Breast epithelium (tissue), 4 donors: ENCODE measurements around the gene COG1. TPM values are rescaled to one million over a fixed set of nuclear protein-coding genes. Genes with fewer than 3 reads are reported as not detected.

Experiments used
- DNase-seq, 2 donors: peaks; one replicate each; pipeline ENCODE4 v3.0.0-alpha.2; 2019; ENCODE audit warnings: low spot score in 2 of 2
- H3K27ac ChIP-seq, 2 donors: fragments of 200-600 bp; sonication (generic) in 1 of 2; one replicate each; pipeline ENCODE4 v1.5.1; 2016 to 2019; ENCODE audit warnings: mild to moderate bottlenecking in 1 of 2
- H3K27me3 ChIP-seq, 2 donors: fragments of 200-600 bp; sonication (generic) in 1 of 2; one replicate each; pipeline versions ENCODE4 v1.5.1 to v1.6.0; 2017 to 2019; ENCODE audit warnings: control low read depth in 1 of 2, mild to moderate bottlenecking in 1 of 2
- H3K36me3 ChIP-seq: fragments of 200-600 bp; one replicate; pipeline ENCODE4 v1.5.1; 2019
- H3K4me1 ChIP-seq, 2 donors: fragments of 200-600 bp; sonication (generic); one replicate each; pipeline ENCODE4 v1.5.1; 2016 to 2019; ENCODE audit warnings: control low read depth in 1 of 2
- H3K4me3 ChIP-seq, 3 donors: fragments of 200-600 bp; sonication (generic); 1 replicate in 2 of 3; 2 replicates in 1 of 3; pipeline ENCODE4 v1.5.1; 2016 to 2019; ENCODE audit warnings: mild to moderate bottlenecking in 3 of 3, moderate library complexity in 2 of 3
- H3K9me3 ChIP-seq, 2 donors: fragments of 200-600 bp; sonication (generic) in 1 of 2; one replicate each; pipeline ENCODE4 v1.5.1; 2016 to 2019; ENCODE audit warnings: control low read depth in 1 of 2
- POLR2A ChIP-seq: fragments of 450-650 bp; IDR thresholded peaks from one replicate; pipeline ENCODE4 v1.6.1; 2016; ENCODE audit warnings: antibody characterized with exemption, mild to moderate bottlenecking, moderate library complexity
- POLR2AphosphoS5 ChIP-seq, 3 donors: sonication (generic); formaldehyde crosslinking; IDR thresholded peaks; one replicate each; pipeline ENCODE4 v1.6.1; 2017; ENCODE audit warnings: antibody characterized with exemption in 3 of 3
- intact Hi-C: fragments of 100-400 bp; cut with DNase I; formaldehyde crosslinking; loops from one replicate; pipeline ENCODE4 v1.15.1; 2023; ENCODE audit warnings: low total_unique reads
- total RNA-seq, 3 donors: library from RNA; depleted of rRNA; stranded (reverse); fragments of >200 nt; gene quantifications; one replicate each; pipeline ENCODE4 v1.1.0, GENCODE V29; 2016
- TF ChIP-seq, protein P1 (sequence below), 3 donors: fragments of 450-650 bp; IDR thresholded peaks; one replicate each; pipeline ENCODE4 v1.5.1; 2016 to 2017; ENCODE audit warnings: antibody characterized with exemption in 3 of 3, mild to moderate bottlenecking in 3 of 3, moderate library complexity in 3 of 3

The COG1 gene
- total RNA-seq, 3 donors from 2014 or later: 22.9 to 40.3 (median 36.1) TPM

DNA sequence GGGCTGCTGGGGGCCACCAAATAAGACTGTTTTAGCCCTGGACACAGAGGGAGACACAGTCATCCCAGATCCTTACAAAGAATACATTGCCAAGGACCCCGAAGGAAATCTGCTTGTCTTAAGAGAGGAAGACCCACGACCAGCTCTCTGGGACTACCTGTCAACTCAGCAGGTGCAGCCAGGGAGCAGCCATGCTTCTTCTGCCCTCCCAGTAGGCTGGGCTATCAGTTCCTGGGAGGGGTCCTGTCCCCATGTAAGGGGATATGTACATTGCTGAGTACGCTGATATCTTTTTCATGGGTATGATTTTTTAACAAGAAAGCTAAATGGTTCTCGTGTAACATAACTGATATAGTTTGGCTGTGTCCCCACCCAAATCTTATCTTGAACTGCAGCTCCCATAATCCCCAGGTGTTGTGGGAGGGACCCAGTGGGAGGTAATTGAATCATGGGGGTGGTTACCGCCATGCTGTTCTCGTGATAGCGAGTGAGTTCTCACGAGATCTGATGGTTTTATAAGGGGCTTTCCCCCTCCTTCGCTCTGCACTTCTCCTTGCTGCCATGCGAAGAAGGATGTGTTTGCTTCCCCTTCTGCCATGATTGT is 16.8 kb upstream of the COG1 start:
- no peaks in the 10 kb centered on the region for H3K4me1 ChIP-seq
- H3K9me3 ChIP-seq: no peaks in the 10 kb centered on the region
- no peaks in the 10 kb centered on the region for H3K36me3 ChIP-seq
- H3K4me3 ChIP-seq: no peak overlapping the region
- no peak overlapping the region for H3K27ac ChIP-seq
- intact Hi-C loops: no loop called here
- no peaks in the 10 kb centered on the region for H3K27me3 ChIP-seq
- no peak for TF ChIP-seq POLR2AphosphoS5 (IDR thresholded peaks at IDR 0.05)
- TF ChIP-seq, protein P1, sequence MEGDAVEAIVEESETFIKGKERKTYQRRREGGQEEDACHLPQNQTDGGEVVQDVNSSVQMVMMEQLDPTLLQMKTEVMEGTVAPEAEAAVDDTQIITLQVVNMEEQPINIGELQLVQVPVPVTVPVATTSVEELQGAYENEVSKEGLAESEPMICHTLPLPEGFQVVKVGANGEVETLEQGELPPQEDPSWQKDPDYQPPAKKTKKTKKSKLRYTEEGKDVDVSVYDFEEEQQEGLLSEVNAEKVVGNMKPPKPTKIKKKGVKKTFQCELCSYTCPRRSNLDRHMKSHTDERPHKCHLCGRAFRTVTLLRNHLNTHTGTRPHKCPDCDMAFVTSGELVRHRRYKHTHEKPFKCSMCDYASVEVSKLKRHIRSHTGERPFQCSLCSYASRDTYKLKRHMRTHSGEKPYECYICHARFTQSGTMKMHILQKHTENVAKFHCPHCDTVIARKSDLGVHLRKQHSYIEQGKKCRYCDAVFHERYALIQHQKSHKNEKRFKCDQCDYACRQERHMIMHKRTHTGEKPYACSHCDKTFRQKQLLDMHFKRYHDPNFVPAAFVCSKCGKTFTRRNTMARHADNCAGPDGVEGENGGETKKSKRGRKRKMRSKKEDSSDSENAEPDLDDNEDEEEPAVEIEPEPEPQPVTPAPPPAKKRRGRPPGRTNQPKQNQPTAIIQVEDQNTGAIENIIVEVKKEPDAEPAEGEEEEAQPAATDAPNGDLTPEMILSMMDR (IDR thresholded peaks at IDR 0.05): no peak
- TF ChIP-seq POLR2A: no peak
- no peak for DNase-seq

DNA sequence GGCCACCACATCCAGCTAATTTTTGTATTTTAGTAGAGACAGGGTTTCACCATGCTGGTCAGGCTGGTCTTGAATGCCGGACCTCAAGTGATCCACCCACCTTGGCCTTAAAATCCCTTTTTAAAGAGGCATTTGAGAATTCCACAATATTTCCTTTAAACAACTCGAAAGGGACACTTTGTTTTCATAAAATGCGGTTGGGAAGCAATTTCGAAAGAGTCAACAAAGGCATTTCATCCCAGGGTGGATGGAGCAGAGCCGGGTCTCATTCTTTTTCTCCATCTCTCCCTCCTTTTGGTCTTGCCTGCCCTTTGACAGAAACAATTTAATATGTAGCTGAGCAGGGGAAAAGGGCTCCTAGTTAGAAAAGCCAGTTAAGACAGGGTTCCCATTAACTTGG is 13.5 kb upstream of the COG1 start:
- Histone ChIP-seq H3K27me3 (no peaks in the 10 kb centered on the region), H3K36me3 (no peaks in the 10 kb centered on the region), H3K4me3 (no peak overlapping the region), H3K4me1 (no peaks in the 10 kb centered on the region), H3K9me3 (no peaks in the 10 kb centered on the region), H3K27ac (no peak overlapping the region)
- intact Hi-C loops: no loop called here
- TF ChIP-seq, protein P1 (IDR thresholded peaks at IDR 0.05): no peak
- no peak for TF ChIP-seq POLR2AphosphoS5 (IDR thresholded peaks at IDR 0.05)
- no peak for TF ChIP-seq POLR2A
- DNase-seq: no peak

DNA sequence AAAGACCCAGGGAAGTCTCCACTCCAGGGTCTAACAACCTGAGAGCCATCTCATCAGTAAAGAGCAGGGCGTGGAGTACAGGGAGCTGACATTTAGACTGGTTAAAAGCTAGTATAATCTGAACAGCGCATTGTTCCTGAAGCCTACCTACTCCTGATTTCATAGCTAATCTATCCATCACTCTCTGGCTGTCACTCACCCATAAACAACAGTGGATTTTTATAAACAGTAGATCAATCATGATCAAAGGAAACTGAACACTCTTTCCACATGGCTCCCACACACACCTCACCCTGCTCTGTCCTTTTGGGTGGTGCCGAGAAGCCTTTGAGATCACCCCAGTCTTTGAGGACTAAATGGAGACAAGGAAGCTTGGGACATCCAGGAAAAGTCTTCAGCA is 13.0 kb upstream of the COG1 start:
- Histone ChIP-seq H3K9me3 (no peaks in the 10 kb centered on the region), H3K27ac (no peak overlapping the region), H3K36me3 (no peaks in the 10 kb centered on the region), H3K27me3 (no peaks in the 10 kb centered on the region), H3K4me3 (no peak overlapping the region), H3K4me1 (no peaks in the 10 kb centered on the region)
- TF ChIP-seq POLR2AphosphoS5 (IDR thresholded peaks at IDR 0.05): no peak
- no peak for TF ChIP-seq POLR2A
- TF ChIP-seq, protein P1 (IDR thresholded peaks at IDR 0.05): no peak
- DNase-seq: no peak
- intact Hi-C loops: loop anchor here (10.0 kb wide), 1 partner anchor 615 kb away; no protein-coding TSS in a partner anchor

DNA sequence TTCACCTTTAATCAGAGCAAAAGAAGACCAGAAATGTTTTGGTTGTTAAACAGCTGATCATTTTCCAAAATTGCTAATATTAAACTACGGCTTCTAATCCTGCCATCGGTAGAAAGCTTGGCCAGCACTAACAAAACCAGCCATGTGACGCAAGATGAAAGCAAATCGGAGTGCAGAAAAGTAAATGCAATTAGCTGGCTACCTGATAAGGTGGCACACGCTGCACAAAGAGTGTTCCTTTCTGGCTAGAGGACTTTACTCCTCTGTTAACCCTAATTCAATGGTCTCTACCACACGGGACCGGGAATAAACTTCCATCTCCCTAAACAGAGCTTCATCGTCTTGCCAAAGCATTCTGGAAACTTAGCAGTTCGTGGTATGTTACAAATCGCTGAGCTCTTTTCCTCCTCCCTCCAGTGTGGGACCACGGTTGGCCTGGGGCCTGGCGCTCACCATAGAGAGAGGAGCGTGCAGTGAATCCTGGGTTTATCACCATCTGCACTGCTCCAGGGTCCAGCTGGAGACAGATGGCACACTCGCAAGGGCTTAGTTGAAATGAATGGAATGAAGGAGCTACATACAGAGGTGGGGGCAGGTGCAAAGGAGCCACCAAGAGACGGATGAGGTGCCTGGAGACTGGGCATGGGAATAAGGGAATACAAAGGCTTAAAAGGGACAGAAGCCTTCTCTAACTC is 10.1 kb upstream of the COG1 start:
- TF ChIP-seq POLR2A (no peak), POLR2AphosphoS5 (IDR thresholded peaks at IDR 0.05) (no peak)
- TF ChIP-seq, protein P1 (IDR thresholded peaks at IDR 0.05): no peak
- Histone ChIP-seq H3K27ac (no peak overlapping the region), H3K36me3 (no peaks in the 10 kb centered on the region), H3K4me3 (no peak overlapping the region), H3K4me1 (no peaks in the 10 kb centered on the region), H3K27me3 (no peaks in the 10 kb centered on the region), H3K9me3 (no peaks in the 10 kb centered on the region)
- intact Hi-C loops: loop anchor here (10.0 kb wide), 1 partner anchor 612 kb away; no protein-coding TSS in a partner anchor
- DNase-seq: no peak
